Measurements from ENCODE around the gene CCT6A.
"Not testable (repeated sequence)": the region's sequence is repeated elsewhere in the genome, so short reads cannot be mapped to it uniquely, and the experiment has no call there.

Gene CCT6A

GRCh38 chr7:56104138-56104537 lies 52.6 kb downstream of the CCT6A start:
- DNase-seq: not testable (repeated sequence)

- DNase-seq: no peak
These were observed 53.9 kb downstream of the CCT6A start for GRCh38 chr7:56105508-56105907.

- DNase-seq: peak; percentile 97
These were observed 54.8 kb downstream of the CCT6A start, which contains the start of gene CHCHD2 for GRCh38 chr7:56106108-56107073. Gene CHCHD2, minus strand, starts transcription at chr7:56106476. Its CDS starts 63 bp downstream, at chr7:56106413.

- DNase-seq: no peak
These were observed 56.3 kb downstream of the CCT6A start for GRCh38 chr7:56107954-56108258.

- DNase-seq: no peak
These were observed 59.0 kb downstream of the CCT6A start for GRCh38 chr7:56110611-56111010.

GRCh38 chr7:56112244-56112643 lies 60.7 kb downstream of the CCT6A start:
- not testable (repeated sequence) for DNase-seq
